ENCODE results near the gene SEL1L2. TPM values are rescaled to one million over a fixed set of nuclear protein-coding genes. Genes with fewer than 3 reads are reported as not detected.
"Not testable (repeated sequence)": the region's sequence is repeated elsewhere in the genome, so short reads cannot be mapped to it uniquely, and the experiment has no call there.

SEL1L2 gene
- polyA plus RNA-seq, 2 of the 4 experiments (the other 2 are of a cell fraction), result not detected

- ATAC-seq (peak; percentile 96 to 99), FAIRE-seq (peak; percentile 96), DNase-seq (ENCODE audit: low read depth in 1 of 2, low spot score in 1 of 2) (peak; percentile 96 to 97)
- Histone ChIP-seq H3K9me3 (peaks cover 25% of the 10 kb centered on the region), H3K4me3 (peak within 1 kb of the TSS; percentile 80), H3K27ac (peak within 1 kb of the TSS; percentile 57 to 80), H3K4me2 (peak within 1 kb of the TSS; percentile 88), H3K4me1 (no peaks in the 10 kb centered on the region)
- TF ChIP-seq RARB (CRISPR knock-in tag; IDR thresholded peaks at IDR 0.05) (no peak), E2F6 (IDR thresholded peaks at IDR 0.05; ENCODE audit: borderline replicate concordance, low read depth) (peak; percentile 95), PBX3 (IDR thresholded peaks at IDR 0.05) (peak; percentile 98), MAX (IDR thresholded peaks at IDR 0.05) (peak; percentile 90), USF2 (IDR thresholded peaks at IDR 0.05) (0 out of 2 replicates have a peak, but pooled peaks have one; percentile 13), POLR2A (IDR thresholded peaks at IDR 0.05; ENCODE audit: low read length) (peak; percentile 40; the same call in 1 of the 2 replicates), PHF8 (IDR thresholded peaks at IDR 0.05; ENCODE audit: borderline replicate concordance, low read depth) (0 out of 2 replicates have a peak, but pooled peaks have one; percentile 30), HDAC2 (IDR thresholded peaks at IDR 0.05) (no peak), EHF (CRISPR knock-in tag; IDR thresholded peaks at IDR 0.05) (no peak), BHLHE40 (IDR thresholded peaks at IDR 0.05; ENCODE audit: low read depth, low read length) (no peak), GATA3 (IDR thresholded peaks at IDR 0.05; ENCODE audit: borderline replicate concordance) (no peak), KDM5A (IDR thresholded peaks at IDR 0.05) (no peak), EP300 (IDR thresholded peaks at IDR 0.05) (no peak), CTCF (IDR thresholded peaks at IDR 0.05) (no peak)
- ChIA-PET POLR2A (interaction anchor here (0.6 to 0.9 kb wide), 2 partner anchors 12 to 97 kb away, joined by 3 read pairs; no protein-coding TSS in a partner anchor), CTCF (interaction anchor here (0.6 to 1.7 kb wide), 4 partner anchors 22 to 340 kb away, joined by 3 read pairs; no protein-coding TSS in a partner anchor)
- 4% methylated on average over 18 of the region's 61 CpGs for WGBS (ENCODE audit: missing lambda C conversion rate)
Observed at GRCh38 chr20:13995086-13995665, 4.8 kb upstream of the SEL1L2 start, which contains the start of gene MACROD2. TSS of gene MACROD2 (plus strand) at chr20:13995516.

GRCh38 chr20:13991955-13992354 is 1.5 kb upstream of the SEL1L2 start:
- FAIRE-seq; DNase-seq (ENCODE audit: low read depth in 1 of 2, low spot score in 1 of 2); ATAC-seq; H3K4me2 ChIP-seq; POLR2A ChIA-PET; H3K4me3 ChIP-seq; H3K4me1 ChIP-seq; CTCF ChIA-PET; H3K27ac ChIP-seq: not testable (repeated sequence)
- WGBS (ENCODE audit: missing lambda C conversion rate), result 49% methylated on average over 5 of the region's 5 CpGs
- peaks cover 25% of the 10 kb centered on the region for H3K9me3 ChIP-seq

GRCh38 chr20:13991311-13991710 is 897 bp upstream of the SEL1L2 start:
- FAIRE-seq (no peak), DNase-seq (ENCODE audit: low read depth in 1 of 2, low spot score in 1 of 2) (no peak), ATAC-seq (no peak)
- TF ChIP-seq CBX2 (IDR thresholded peaks at IDR 0.05; ENCODE audit: borderline replicate concordance, low read depth) (no peak), HES2 (IDR thresholded peaks at IDR 0.05) (no peak), HOXB13 (CRISPR knock-in tag; IDR thresholded peaks at IDR 0.05; ENCODE audit: low read depth) (no peak), POLR2A (IDR thresholded peaks at IDR 0.05; ENCODE audit: low read length) (no peak), NPAS2 (CRISPR knock-in tag; IDR thresholded peaks at IDR 0.05; ENCODE audit: borderline replicate concordance) (no peak), PBX3 (IDR thresholded peaks at IDR 0.05) (no peak), HDAC2 (IDR thresholded peaks at IDR 0.05) (no peak), KDM1A (IDR thresholded peaks at IDR 0.05; ENCODE audit: low read depth) (no peak), CTCF (IDR thresholded peaks at IDR 0.05) (no peak)
- H3K4me3 ChIP-seq, result no peak overlapping the region
- 25% methylated on average over 1 of the region's 1 CpG for WGBS (ENCODE audit: missing lambda C conversion rate)
- ChIA-PET POLR2A (no interaction called here), CTCF (interaction anchor here (1.3 kb wide), 1 partner anchor 34 kb away, joined by 3 read pairs; no protein-coding TSS in a partner anchor)
- H3K9me3 ChIP-seq, result peaks cover 25% of the 10 kb centered on the region
- H3K4me2 ChIP-seq, result no peak overlapping the region
- H3K27ac ChIP-seq, result no peak overlapping the region
- no peaks in the 10 kb centered on the region for H3K4me1 ChIP-seq
